Ascending aorta (tissue), 2 donors: ENCODE measurements around the gene RNF220. TPM values are rescaled to one million over a fixed set of nuclear protein-coding genes. Genes with fewer than 3 reads are reported as not detected.

Experiments used
- DNase-seq, 2 donors: peaks; one replicate each; pipeline ENCODE4 v3.0.0-alpha.2; 2019; ENCODE audit warnings: low spot score in 2 of 2
- H3K27ac ChIP-seq, 2 donors: fragments of 200-600 bp; sonication (generic); one replicate each; pipeline ENCODE4 v1.5.1; 2016 to 2017; ENCODE audit warnings: mild to moderate bottlenecking in 1 of 2
- H3K27me3 ChIP-seq: fragments of 200-600 bp; sonication (generic); one replicate; pipeline ENCODE4 v1.5.1; 2017
- H3K36me3 ChIP-seq, 2 donors: fragments of 200-600 bp; sonication (generic); one replicate each; pipeline ENCODE4 v1.5.1; 2016
- H3K4me1 ChIP-seq, 2 donors: fragments of 200-600 bp; sonication (generic); one replicate each; pipeline ENCODE4 v1.5.1; 2016 to 2017; ENCODE audit warnings: mild to moderate bottlenecking in 1 of 2
- H3K4me3 ChIP-seq, 2 donors: fragments of 200-600 bp; sonication (generic); one replicate each; pipeline ENCODE4 v1.5.1; 2016 to 2017; ENCODE audit warnings: mild to moderate bottlenecking in 1 of 2
- H3K9me3 ChIP-seq, 2 donors: fragments of 200-600 bp; sonication (generic); one replicate each; pipeline ENCODE4 v1.5.1; 2016
- CTCF ChIP-seq, 3 experiments: fragments of 200-600 bp in 2 of 3; fragments of 450-650 bp in 1 of 3; sonication (generic) in 2 of 3; IDR thresholded peaks; one replicate each; pipeline ENCODE4 v1.5.1; 2016 to 2019; ENCODE audit warnings: antibody characterized with exemption in 3 of 3, mild to moderate bottlenecking in 1 of 3, moderate library complexity in 1 of 3
- intact Hi-C: fragments of 100-400 bp; cut with DNase I; formaldehyde crosslinking; loops from one replicate; pipeline ENCODE4 v1.15.1; 2023
- total RNA-seq: library from RNA; depleted of rRNA; stranded (reverse); fragments of >200 nt; gene quantifications from one replicate; pipeline ENCODE4 v1.1.0, GENCODE V29; 2016

The RNF220 gene
- 54.8 TPM for total RNA-seq

- H3K27me3 ChIP-seq, result peaks cover 31% of the 10 kb centered on the region
- no peaks in the 10 kb centered on the region for H3K36me3 ChIP-seq
- no peak for DNase-seq
- peaks cover 6 to 20% of the 10 kb centered on the region in 2 donors for H3K4me1 ChIP-seq
- peak in 1 of 3 experiments; percentile 2 for TF ChIP-seq CTCF (IDR thresholded peaks at IDR 0.05)
- peak within 1 kb of the TSS; percentile 46 to 59 for H3K4me3 ChIP-seq
- H3K9me3 ChIP-seq, result no peaks in the 10 kb centered on the region
- no peak within 1 kb of the TSS for H3K27ac ChIP-seq
- intact Hi-C loops, result loop anchor here (5.0 kb wide), 1 partner anchor 48 kb away; the partner anchor contains the start of gene ERI3
Observed at GRCh38 chr1:44405031-44405797, at the start of gene RNF220. TSS of gene RNF220 (plus strand) at chr1:44405255.

GRCh38 chr1:44355582-44356305, 49.3 kb upstream of the RNF220 start:
- H3K27ac ChIP-seq, result no peak overlapping the region

GRCh38 chr1:44357710-44358109, 47.3 kb upstream of the RNF220 start:
- Histone ChIP-seq H3K4me3 (no peak overlapping the region), H3K4me1 (peaks cover 8 to 14% of the 10 kb centered on the region in 2 donors), H3K9me3 (no peaks in the 10 kb centered on the region), H3K27me3 (no peaks in the 10 kb centered on the region), H3K27ac (no peak overlapping the region), H3K36me3 (no peaks in the 10 kb centered on the region)
- no peak for TF ChIP-seq CTCF (IDR thresholded peaks at IDR 0.05)
- intact Hi-C loops, result loop anchor here (5.0 kb wide), 1 partner anchor 50 kb away; the partner anchor contains the start of gene RNF220
- DNase-seq, result no peak

More at GRCh38 chr1:44355582-44356305, 49.3 kb upstream of the RNF220 start:
- Histone ChIP-seq H3K9me3 (no peaks in the 10 kb centered on the region), H3K36me3 (no peaks in the 10 kb centered on the region), H3K4me1 (peaks cover 8 to 14% of the 10 kb centered on the region in 2 donors), H3K4me3 (peak overlapping the region; percentile 95 to 98), H3K27me3 (no peaks in the 10 kb centered on the region)
- DNase-seq, result no peak
- no peak for TF ChIP-seq CTCF (IDR thresholded peaks at IDR 0.05)
- intact Hi-C loops, result loop anchor here (1.0 to 5.0 kb wide), 4 partner anchors 8 to 319 kb away; partner anchors contain the start of genes ARMH1, RNF220 and TMEM53

GRCh38 chr1:44359234-44359935, 45.7 kb upstream of the RNF220 start:
- no peak overlapping the region for H3K27ac ChIP-seq
- H3K27me3 ChIP-seq, result no peaks in the 10 kb centered on the region
- DNase-seq, result no peak
- intact Hi-C loops, result loop anchor here (5.0 kb wide), 1 partner anchor 48 kb away; the partner anchor contains the start of gene RNF220
- peaks cover under 1 to 4% of the 10 kb centered on the region in 2 donors for H3K4me1 ChIP-seq
- H3K4me3 ChIP-seq, result no peak overlapping the region
- no peaks in the 10 kb centered on the region for H3K36me3 ChIP-seq
- no peaks in the 10 kb centered on the region for H3K9me3 ChIP-seq
- TF ChIP-seq CTCF (IDR thresholded peaks at IDR 0.05), result no peak

GRCh38 chr1:44361478-44361877, 43.6 kb upstream of the RNF220 start:
- Histone ChIP-seq H3K9me3 (no peaks in the 10 kb centered on the region), H3K4me3 (no peak overlapping the region), H3K27me3 (no peaks in the 10 kb centered on the region), H3K36me3 (no peaks in the 10 kb centered on the region), H3K4me1 (no peaks in the 10 kb centered on the region), H3K27ac (no peak overlapping the region)
- TF ChIP-seq CTCF (IDR thresholded peaks at IDR 0.05), result no peak
- no peak for DNase-seq
- intact Hi-C loops, result no loop called here
